A549 (cell line): ENCODE results near the gene CACNA1C. TPM values are rescaled to one million over a fixed set of nuclear protein-coding genes. Genes with fewer than 3 reads are reported as not detected.

Source experiments
- ATAC-seq, 2 experiments: fragments of 200-7000 bp in 1 of 2; fragments of >200 bp in 1 of 2; cut with Nextera tagmentation in 1 of 2; cut with Tn5 transposase in 1 of 2; 3 replicates each; pipeline versions ENCODE4 v1.8.0 to v1.9.1; 2018 to 2020; ENCODE audit warnings: mild to moderate bottlenecking in 1 of 2, moderate library complexity in 1 of 2
- CTCF ChIA-PET: fragments of 300-600 bp; sonication (Branson Sonifier 250); formaldehyde crosslinking; extraction: SDS; loops from one replicate; lab custom pipeline; 2021; ENCODE audit warnings: antibody characterized with exemption, inconsistent platforms; lab: Yijun Ruan, JAX
- POLR2A ChIA-PET: fragments of 350-600 bp; formaldehyde crosslinking; extraction: SDS; loops from one replicate; lab custom pipeline; 2021; ENCODE audit warnings: antibody characterized with exemption, inconsistent platforms; lab: Yijun Ruan, JAX
- DNase-seq, 2 experiments: peaks; one replicate each; pipeline versions ENCODE4 v3.0.0 to v3.0.0-alpha.2; 2011 to 2016; ENCODE audit warnings: low read depth in 1 of 2, low spot score in 1 of 2
- FAIRE-seq: peaks from 2 replicates; lab custom pipeline; 2011; peaks lifted over from hg19 to GRCh38; lab: Jason Lieb, UNC
- H3K27ac ChIP-seq, 2 experiments: fragments of >200 bp; sonication (Bioruptor Twin); formaldehyde crosslinking; 3 replicates each; pipeline ENCODE4 v1.5.1; 2016 to 2017
- H3K4me1 ChIP-seq: fragments of >200 bp; sonication (Bioruptor Twin); formaldehyde crosslinking; 3 replicates; pipeline ENCODE4 v1.6.1; 2016
- H3K4me2 ChIP-seq: fragments of >200 bp; sonication (Bioruptor Twin); formaldehyde crosslinking; 3 replicates; pipeline ENCODE4 v1.6.1; 2016
- H3K4me3 ChIP-seq: fragments of >200 bp; sonication (Bioruptor Twin); formaldehyde crosslinking; 3 replicates; pipeline ENCODE4 v1.5.1; 2016
- H3K9me3 ChIP-seq: fragments of >200 bp; sonication (Bioruptor Twin); formaldehyde crosslinking; 3 replicates; pipeline ENCODE4 v1.6.1; 2016
- CBX2 ChIP-seq: fragments of 200-600 bp; sonication (generic); IDR thresholded peaks from 2 replicates; pipeline ENCODE4 v1.6.1; 2016; ENCODE audit warnings: low read depth, mild to moderate bottlenecking, borderline replicate concordance
- CEBPB ChIP-seq, 2 experiments: fragments of >200 bp in 1 of 2; sonication (Bioruptor Twin) in 1 of 2; formaldehyde crosslinking in 1 of 2; IDR thresholded peaks; 2 replicates each; pipeline ENCODE4 v1.6.1; 2012 to 2016
- CHD2 ChIP-seq: fragments of 150-350 bp; IDR thresholded peaks from 2 replicates; pipeline ENCODE4 v1.6.1; 2014; ENCODE audit warnings: low read length; ENCODE audit not compliant: partially characterized antibody
- FOSL2 ChIP-seq, 2 experiments: fragments of 450-650 bp in 1 of 2; fragments of >200 bp in 1 of 2; sonication (Bioruptor Twin) in 1 of 2; formaldehyde crosslinking; IDR thresholded peaks; 2 replicates each; pipeline versions ENCODE4 v1.5.0 to v1.6.1; 2016 to 2020; ENCODE audit warnings: mild to moderate bottlenecking in 1 of 2, moderate library complexity in 1 of 2
- FOXS1 ChIP-seq: fragments of 250-450 bp; sonication (Bioruptor Pico); IDR thresholded peaks from 2 replicates; pipeline ENCODE4 v1.5.0; 2020; ENCODE audit warnings: mild to moderate bottlenecking, moderate library complexity
- HEYL ChIP-seq: fragments of 250-450 bp; sonication (Bioruptor Pico); IDR thresholded peaks from 2 replicates; pipeline ENCODE4 v1.8.0; 2021; ENCODE audit warnings: mild to moderate bottlenecking, moderate library complexity
- HOXB5 ChIP-seq: fragments of 250-450 bp; sonication (Bioruptor Pico); IDR thresholded peaks from 2 replicates; pipeline ENCODE4 v1.5.0; 2020; ENCODE audit warnings: mild to moderate bottlenecking, moderate library complexity
- JUN ChIP-seq, 2 experiments: fragments of >200 bp; sonication (Bioruptor Twin); formaldehyde crosslinking; IDR thresholded peaks; 2 replicates in 1 of 2; 3 replicates in 1 of 2; pipeline ENCODE4 v1.6.1; 2016 to 2017
- JUNB ChIP-seq: fragments of >200 bp; sonication (Bioruptor Twin); formaldehyde crosslinking; IDR thresholded peaks from 2 replicates; pipeline ENCODE4 v1.6.1; 2016
- KDM1A ChIP-seq: fragments of 200-600 bp; sonication (generic); IDR thresholded peaks from 2 replicates; pipeline ENCODE4 v1.6.1; 2016; ENCODE audit warnings: low read depth, mild to moderate bottlenecking
- MAFK ChIP-seq: fragments of 450-650 bp; IDR thresholded peaks from 2 replicates; pipeline ENCODE4 v1.6.1; 2014; ENCODE audit not compliant: partially characterized antibody
- MAZ ChIP-seq: fragments of 150-350 bp; IDR thresholded peaks from 2 replicates; pipeline ENCODE4 v1.6.1; 2014; ENCODE audit warnings: antibody characterized with exemption, low read depth, low read length, borderline replicate concordance
- NFE2L2 ChIP-seq: fragments of 150-350 bp; conservative IDR thresholded peaks from 2 replicates; pipeline ENCODE4 v1.6.1; 2014; ENCODE audit warnings: low read length
- PHF8 ChIP-seq: fragments of 200-600 bp; sonication (generic); IDR thresholded peaks from 2 replicates; pipeline ENCODE4 v1.6.1; 2016; ENCODE audit warnings: low read depth, mild to moderate bottlenecking, antibody characterized with exemption, moderate library complexity, borderline replicate concordance
- POLR2AphosphoS2 ChIP-seq: conservative IDR thresholded peaks from 2 replicates; pipeline ENCODE4 v1.6.1; 2012; ENCODE audit warnings: low read length, improper control_type of control experiment, inconsistent platforms
- TFCP2L1 ChIP-seq: fragments of 250-450 bp; sonication (Bioruptor Pico); IDR thresholded peaks from 2 replicates; pipeline ENCODE4 v1.5.0; 2021; ENCODE audit warnings: mild to moderate bottlenecking
- ZC3H11A ChIP-seq: fragments of 450-650 bp; IDR thresholded peaks from 2 replicates; pipeline ENCODE4 v1.6.1; 2014; ENCODE audit warnings: antibody characterized with exemption, mild to moderate bottlenecking
- ZFP36 ChIP-seq: fragments of 450-650 bp; IDR thresholded peaks from 2 replicates; pipeline ENCODE4 v1.6.1; 2014; ENCODE audit warnings: borderline replicate concordance; ENCODE audit not compliant: partially characterized antibody
- ZNF302 ChIP-seq: fragments of 250-450 bp; sonication (Bioruptor Pico); IDR thresholded peaks from 2 replicates; pipeline ENCODE4 v1.9.0; 2021; ENCODE audit warnings: inconsistent platforms, mild to moderate bottlenecking, moderate library complexity
- WGBS: methylation state at CpG from one replicate; pipeline ENCODE4 v1.1.6; 2017; ENCODE audit errors: missing lambda C conversion rate; 5-methylcytosine and 5-hydroxymethylcytosine counted together
- polyA plus RNA-seq, 4 experiments: library from polyadenylated mRNA; depleted of rRNA in 3 of 4; stranded (reverse); fragments of >200 nt; fragmentation: RNase III in 1 of 4; extraction: RNeasy Plus Mini Kit Qiagen cat#74134 plus additional on column Dnase treatment in 1 of 4; gene quantifications; 2 replicates in 3 of 4; 3 replicates in 1 of 4; pipeline ENCODE4 v1.2.3, GENCODE V29; 2011 to 2017
- TF ChIP-seq, protein P1 (sequence below): IDR thresholded peaks from 2 replicates; pipeline ENCODE4 v1.6.1; 2012
- TF ChIP-seq, protein P2 (sequence below): fragments of 150-350 bp; IDR thresholded peaks from 2 replicates; pipeline ENCODE4 v1.6.1; 2014; ENCODE audit warnings: low read depth, mild to moderate bottlenecking, low read length
- TF ChIP-seq, protein P3 (sequence below): fragments of 250-450 bp; sonication (Bioruptor Pico); IDR thresholded peaks from 2 replicates; pipeline ENCODE4 v1.5.0; 2020; ENCODE audit warnings: low read depth, mild to moderate bottlenecking, moderate library complexity
- TF ChIP-seq, protein P4 (sequence below): fragments of >200 bp; sonication (Bioruptor Twin); formaldehyde crosslinking; IDR thresholded peaks from 3 replicates; pipeline ENCODE4 v1.6.1; 2016
- TF ChIP-seq, protein P5 (sequence below): fragments of 200-600 bp; sonication (generic); IDR thresholded peaks from 2 replicates; pipeline ENCODE4 v1.6.1; 2016; ENCODE audit warnings: antibody characterized with exemption, mild to moderate bottlenecking, moderate library complexity
- TF ChIP-seq, protein P6 (sequence below): fragments of >200 bp; sonication (Bioruptor Twin); formaldehyde crosslinking; IDR thresholded peaks from 3 replicates; pipeline ENCODE4 v1.5.1; 2016
- TF ChIP-seq, protein P7 (sequence below): IDR thresholded peaks from 2 replicates; pipeline ENCODE4 v1.6.1; 2012; ENCODE audit warnings: low read depth, borderline replicate concordance

The CACNA1C gene
- polyA plus RNA-seq, 2 of the 4 experiments (the other 2 are of a cell fraction): not detected

DNA sequence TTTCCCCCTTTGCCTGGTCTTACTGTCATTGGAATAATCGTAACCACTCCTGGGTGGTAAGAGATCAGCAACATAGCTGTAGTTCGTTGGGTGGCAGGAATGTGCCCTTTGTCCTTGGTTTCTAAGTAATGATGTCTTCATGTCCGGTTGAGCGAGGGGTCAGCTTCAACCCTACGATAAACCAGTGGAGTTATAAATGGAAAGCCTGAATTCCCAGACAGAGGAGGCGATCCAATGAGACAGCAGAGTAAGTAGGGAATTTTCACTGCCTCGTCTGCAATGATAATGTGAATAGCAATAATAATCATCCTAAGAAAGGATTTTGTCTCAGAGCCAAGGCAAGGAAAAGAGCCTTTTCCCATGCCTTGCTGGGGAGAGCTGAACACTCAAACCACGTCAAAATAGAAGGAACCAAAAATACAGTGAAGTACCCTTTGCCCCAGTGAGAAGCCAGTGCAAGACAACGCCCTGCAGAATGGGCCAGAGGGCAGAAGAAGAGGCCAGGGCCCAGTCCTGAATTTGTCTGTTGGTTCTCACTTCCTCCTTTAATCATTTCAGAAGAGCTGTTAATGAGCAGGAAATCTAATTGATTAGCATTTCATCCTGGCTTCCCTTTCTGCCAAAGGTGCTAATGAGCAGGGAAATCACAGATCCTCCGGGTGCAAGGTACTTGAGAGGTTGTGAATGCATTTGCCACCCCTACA, 330.7 kb downstream of the CACNA1C start (continued):
- TF ChIP-seq, protein P1, sequence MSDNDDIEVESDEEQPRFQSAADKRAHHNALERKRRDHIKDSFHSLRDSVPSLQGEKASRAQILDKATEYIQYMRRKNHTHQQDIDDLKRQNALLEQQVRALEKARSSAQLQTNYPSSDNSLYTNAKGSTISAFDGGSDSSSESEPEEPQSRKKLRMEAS: no peak
- TF ChIP-seq MAZ (no peak), CHD2 (no peak), JUNB (no peak), FOSL2 (IDR thresholded peaks at IDR 0.05) (no peak), FOSL2 (CRISPR knock-in tag; IDR thresholded peaks at IDR 0.05) (no peak), CEBPB (IDR thresholded peaks at IDR 0.05) (no peak), HOXB5 (CRISPR knock-in tag) (no peak)
- TF ChIP-seq, protein P2, sequence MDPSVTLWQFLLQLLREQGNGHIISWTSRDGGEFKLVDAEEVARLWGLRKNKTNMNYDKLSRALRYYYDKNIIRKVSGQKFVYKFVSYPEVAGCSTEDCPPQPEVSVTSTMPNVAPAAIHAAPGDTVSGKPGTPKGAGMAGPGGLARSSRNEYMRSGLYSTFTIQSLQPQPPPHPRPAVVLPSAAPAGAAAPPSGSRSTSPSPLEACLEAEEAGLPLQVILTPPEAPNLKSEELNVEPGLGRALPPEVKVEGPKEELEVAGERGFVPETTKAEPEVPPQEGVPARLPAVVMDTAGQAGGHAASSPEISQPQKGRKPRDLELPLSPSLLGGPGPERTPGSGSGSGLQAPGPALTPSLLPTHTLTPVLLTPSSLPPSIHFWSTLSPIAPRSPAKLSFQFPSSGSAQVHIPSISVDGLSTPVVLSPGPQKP: no peak
- TF ChIP-seq, protein P3, sequence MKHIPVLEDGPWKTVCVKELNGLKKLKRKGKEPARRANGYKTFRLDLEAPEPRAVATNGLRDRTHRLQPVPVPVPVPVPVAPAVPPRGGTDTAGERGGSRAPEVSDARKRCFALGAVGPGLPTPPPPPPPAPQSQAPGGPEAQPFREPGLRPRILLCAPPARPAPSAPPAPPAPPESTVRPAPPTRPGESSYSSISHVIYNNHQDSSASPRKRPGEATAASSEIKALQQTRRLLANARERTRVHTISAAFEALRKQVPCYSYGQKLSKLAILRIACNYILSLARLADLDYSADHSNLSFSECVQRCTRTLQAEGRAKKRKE (CRISPR knock-in tag): no peak
- TF ChIP-seq, protein P4, sequence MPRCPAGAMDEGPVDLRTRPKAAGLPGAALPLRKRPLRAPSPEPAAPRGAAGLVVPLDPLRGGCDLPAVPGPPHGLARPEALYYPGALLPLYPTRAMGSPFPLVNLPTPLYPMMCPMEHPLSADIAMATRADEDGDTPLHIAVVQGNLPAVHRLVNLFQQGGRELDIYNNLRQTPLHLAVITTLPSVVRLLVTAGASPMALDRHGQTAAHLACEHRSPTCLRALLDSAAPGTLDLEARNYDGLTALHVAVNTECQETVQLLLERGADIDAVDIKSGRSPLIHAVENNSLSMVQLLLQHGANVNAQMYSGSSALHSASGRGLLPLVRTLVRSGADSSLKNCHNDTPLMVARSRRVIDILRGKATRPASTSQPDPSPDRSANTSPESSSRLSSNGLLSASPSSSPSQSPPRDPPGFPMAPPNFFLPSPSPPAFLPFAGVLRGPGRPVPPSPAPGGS: no peak

DNA sequence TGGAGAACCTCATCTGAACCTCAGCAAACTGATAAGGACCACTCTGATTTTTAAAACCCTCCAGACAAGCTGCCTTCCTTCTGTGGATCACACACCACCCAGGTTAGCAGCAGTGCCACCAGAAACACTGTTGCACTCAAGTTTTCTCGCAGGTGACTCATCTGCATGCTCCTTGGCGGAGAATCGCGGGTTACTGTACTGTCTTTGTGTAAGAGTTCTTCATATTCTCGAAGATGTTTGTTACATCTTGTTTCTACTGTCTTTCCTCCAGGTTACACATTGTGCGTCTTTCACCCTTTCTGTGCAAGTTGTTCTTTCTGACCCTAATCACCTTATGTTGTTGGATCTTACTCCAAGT, 331.2 kb downstream of the CACNA1C start:
- POLR2A ChIA-PET: no interaction called here
- no peak for ATAC-seq
- TF ChIP-seq JUN (IDR thresholded peaks at IDR 0.05) (no peak), KDM1A (no peak), FOXS1 (CRISPR knock-in tag) (no peak), HEYL (CRISPR knock-in tag) (no peak), PHF8 (no peak), TFCP2L1 (CRISPR knock-in tag) (no peak), NFE2L2 (no peak), CBX2 (no peak), FOSL2 (IDR thresholded peaks at IDR 0.05) (no peak), FOSL2 (CRISPR knock-in tag; IDR thresholded peaks at IDR 0.05) (no peak), ZFP36 (no peak), CHD2 (no peak), ZC3H11A (no peak), POLR2AphosphoS2 (no peak), MAFK (no peak), ZNF302 (no peak)
- TF ChIP-seq, protein P1: no peak
- TF ChIP-seq, protein P5, sequence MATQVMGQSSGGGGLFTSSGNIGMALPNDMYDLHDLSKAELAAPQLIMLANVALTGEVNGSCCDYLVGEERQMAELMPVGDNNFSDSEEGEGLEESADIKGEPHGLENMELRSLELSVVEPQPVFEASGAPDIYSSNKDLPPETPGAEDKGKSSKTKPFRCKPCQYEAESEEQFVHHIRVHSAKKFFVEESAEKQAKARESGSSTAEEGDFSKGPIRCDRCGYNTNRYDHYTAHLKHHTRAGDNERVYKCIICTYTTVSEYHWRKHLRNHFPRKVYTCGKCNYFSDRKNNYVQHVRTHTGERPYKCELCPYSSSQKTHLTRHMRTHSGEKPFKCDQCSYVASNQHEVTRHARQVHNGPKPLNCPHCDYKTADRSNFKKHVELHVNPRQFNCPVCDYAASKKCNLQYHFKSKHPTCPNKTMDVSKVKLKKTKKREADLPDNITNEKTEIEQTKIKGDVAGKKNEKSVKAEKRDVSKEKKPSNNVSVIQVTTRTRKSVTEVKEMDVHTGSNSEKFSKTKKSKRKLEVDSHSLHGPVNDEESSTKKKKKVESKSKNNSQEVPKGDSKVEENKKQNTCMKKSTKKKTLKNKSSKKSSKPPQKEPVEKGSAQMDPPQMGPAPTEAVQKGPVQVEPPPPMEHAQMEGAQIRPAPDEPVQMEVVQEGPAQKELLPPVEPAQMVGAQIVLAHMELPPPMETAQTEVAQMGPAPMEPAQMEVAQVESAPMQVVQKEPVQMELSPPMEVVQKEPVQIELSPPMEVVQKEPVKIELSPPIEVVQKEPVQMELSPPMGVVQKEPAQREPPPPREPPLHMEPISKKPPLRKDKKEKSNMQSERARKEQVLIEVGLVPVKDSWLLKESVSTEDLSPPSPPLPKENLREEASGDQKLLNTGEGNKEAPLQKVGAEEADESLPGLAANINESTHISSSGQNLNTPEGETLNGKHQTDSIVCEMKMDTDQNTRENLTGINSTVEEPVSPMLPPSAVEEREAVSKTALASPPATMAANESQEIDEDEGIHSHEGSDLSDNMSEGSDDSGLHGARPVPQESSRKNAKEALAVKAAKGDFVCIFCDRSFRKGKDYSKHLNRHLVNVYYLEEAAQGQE: no peak
- TF ChIP-seq, protein P6, sequence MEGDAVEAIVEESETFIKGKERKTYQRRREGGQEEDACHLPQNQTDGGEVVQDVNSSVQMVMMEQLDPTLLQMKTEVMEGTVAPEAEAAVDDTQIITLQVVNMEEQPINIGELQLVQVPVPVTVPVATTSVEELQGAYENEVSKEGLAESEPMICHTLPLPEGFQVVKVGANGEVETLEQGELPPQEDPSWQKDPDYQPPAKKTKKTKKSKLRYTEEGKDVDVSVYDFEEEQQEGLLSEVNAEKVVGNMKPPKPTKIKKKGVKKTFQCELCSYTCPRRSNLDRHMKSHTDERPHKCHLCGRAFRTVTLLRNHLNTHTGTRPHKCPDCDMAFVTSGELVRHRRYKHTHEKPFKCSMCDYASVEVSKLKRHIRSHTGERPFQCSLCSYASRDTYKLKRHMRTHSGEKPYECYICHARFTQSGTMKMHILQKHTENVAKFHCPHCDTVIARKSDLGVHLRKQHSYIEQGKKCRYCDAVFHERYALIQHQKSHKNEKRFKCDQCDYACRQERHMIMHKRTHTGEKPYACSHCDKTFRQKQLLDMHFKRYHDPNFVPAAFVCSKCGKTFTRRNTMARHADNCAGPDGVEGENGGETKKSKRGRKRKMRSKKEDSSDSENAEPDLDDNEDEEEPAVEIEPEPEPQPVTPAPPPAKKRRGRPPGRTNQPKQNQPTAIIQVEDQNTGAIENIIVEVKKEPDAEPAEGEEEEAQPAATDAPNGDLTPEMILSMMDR: no peak
- TF ChIP-seq, protein P7, sequence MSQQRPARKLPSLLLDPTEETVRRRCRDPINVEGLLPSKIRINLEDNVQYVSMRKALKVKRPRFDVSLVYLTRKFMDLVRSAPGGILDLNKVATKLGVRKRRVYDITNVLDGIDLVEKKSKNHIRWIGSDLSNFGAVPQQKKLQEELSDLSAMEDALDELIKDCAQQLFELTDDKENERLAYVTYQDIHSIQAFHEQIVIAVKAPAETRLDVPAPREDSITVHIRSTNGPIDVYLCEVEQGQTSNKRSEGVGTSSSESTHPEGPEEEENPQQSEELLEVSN: no peak
- TF ChIP-seq, all 56 proteins: peak for 0
- CTCF ChIA-PET: no interaction called here
- DNase-seq (no peak), FAIRE-seq (no peak)
- Histone ChIP-seq H3K9me3 (no peaks in the 10 kb centered on the region), H3K4me2 (no peak overlapping the region), H3K4me3 (no peak overlapping the region), H3K27ac (no peak overlapping the region), H3K4me1 (no peaks in the 10 kb centered on the region)
- 54% methylated on average over 6 of the region's 6 CpGs for WGBS
